DMS153 (cell line): Measurements from ENCODE around the gene UBN1.
"Not testable (repeated sequence)": the region's sequence is repeated elsewhere in the genome, so short reads cannot be mapped to it uniquely, and the experiment has no call there.

Experiments
- DNase-seq: peaks from one replicate; lab custom pipeline; 2025; lab: John Stamatoyannopoulos, UW

UBN1 gene

GRCh38 chr16:4904942-4905615 is 57.8 kb downstream of the UBN1 start:
- DNase-seq: no peak

GRCh38 chr16:4908854-4909401 is 61.6 kb downstream of the UBN1 start:
- no peak for DNase-seq

GRCh38 chr16:4909825-4910224 is 62.5 kb downstream of the UBN1 start:
- no peak for DNase-seq

- no peak for DNase-seq
Measured at GRCh38 chr16:4910828-4911227, 63.5 kb downstream of the UBN1 start.

GRCh38 chr16:4911970-4912386 is 64.7 kb downstream of the UBN1 start:
- DNase-seq: no peak

- no peak for DNase-seq
Measured at GRCh38 chr16:4913130-4913773, 66.0 kb downstream of the UBN1 start.

- DNase-seq: no peak
Measured at GRCh38 chr16:4913774-4914525, 66.7 kb downstream of the UBN1 start.

GRCh38 chr16:4914528-4915225 is 67.4 kb downstream of the UBN1 start:
- DNase-seq: no peak

- DNase-seq: no peak
Measured at GRCh38 chr16:4915226-4915761, 68.0 kb downstream of the UBN1 start.

- no peak for DNase-seq
Measured at GRCh38 chr16:4917117-4917516, 69.8 kb downstream of the UBN1 start.

- DNase-seq: no peak
Measured at GRCh38 chr16:4918781-4919251, 71.5 kb downstream of the UBN1 start.

- no peak for DNase-seq
Measured at GRCh38 chr16:4920826-4921225, 73.5 kb downstream of the UBN1 start.

GRCh38 chr16:4922721-4923342 is 75.6 kb downstream of the UBN1 start:
- DNase-seq: no peak

- DNase-seq: no peak
Measured at GRCh38 chr16:4923853-4924252, 76.6 kb downstream of the UBN1 start.

- DNase-seq: no peak
Measured at GRCh38 chr16:4924593-4925292, 77.5 kb downstream of the UBN1 start.

- DNase-seq: no peak
Measured at GRCh38 chr16:4925293-4925607, 78.0 kb downstream of the UBN1 start.

- no peak for DNase-seq
Measured at GRCh38 chr16:4925791-4926190, 78.5 kb downstream of the UBN1 start.

GRCh38 chr16:4926928-4927327 is 79.6 kb downstream of the UBN1 start:
- DNase-seq: no peak

- DNase-seq: no peak
Measured at GRCh38 chr16:4927661-4928060, 80.4 kb downstream of the UBN1 start.

GRCh38 chr16:4928227-4928626 is 80.9 kb downstream of the UBN1 start:
- DNase-seq: no peak

- not testable (repeated sequence) for DNase-seq
Measured at GRCh38 chr16:4929619-4930018, 82.3 kb downstream of the UBN1 start.
